PC-3 (cell line): ENCODE data around the gene PRKCE. TPM values are rescaled to one million over a fixed set of nuclear protein-coding genes. Genes with fewer than 3 reads are reported as not detected.

Experiments
- ATAC-seq: fragments of 200-7000 bp; cut with Tn5 transposase; 2 replicates; pipeline ENCODE4 v1.9.1; 2020; ENCODE audit warnings: mild to moderate bottlenecking, moderate library complexity
- BruUV-seq: library from RNA; stranded (reverse); fragments of 400-500 nt; replicated peaks from 2 replicates; lab custom pipeline; 2021; lab: Mats Ljungman, UMichigan
- CTCF ChIA-PET: fragments of 300-600 bp; sonication (Branson Sonifier 250); formaldehyde crosslinking; loops from one replicate; lab custom pipeline; 2022; ENCODE audit warnings: antibody characterized with exemption; lab: Charles Lee
- POLR2A ChIA-PET: fragments of 300-600 bp; sonication (Branson Sonifier 250); formaldehyde crosslinking; loops from one replicate; lab custom pipeline; 2022; ENCODE audit warnings: antibody characterized with exemption; ENCODE audit not compliant: unreplicated experiment; lab: Charles Lee
- DNase-seq: peaks from one replicate; pipeline ENCODE4 v3.0.0-alpha.2; 2015
- H2AFZ ChIP-seq: fragments of 300-600 bp; sonication (generic); 2 replicates; pipeline ENCODE4 v1.6.0; 2016; ENCODE audit warnings: antibody characterized with exemption, low read length
- H3F3A ChIP-seq: fragments of 300-600 bp; sonication (generic); one replicate; pipeline ENCODE4 v1.6.0; 2017; ENCODE audit warnings: antibody characterized with exemption, low read length, control low read depth, mild to moderate bottlenecking; ENCODE audit not compliant: unreplicated experiment
- H3K27ac ChIP-seq: fragments of 300-600 bp; sonication (generic); 2 replicates; pipeline ENCODE4 v1.5.1; 2016; ENCODE audit warnings: mild to moderate bottlenecking, low read length
- H3K27me3 ChIP-seq: fragments of 300-600 bp; sonication (generic); 2 replicates; pipeline ENCODE4 v1.6.1; 2016; ENCODE audit warnings: low read length, mixed read lengths
- H3K36me3 ChIP-seq: fragments of 300-600 bp; sonication (generic); 2 replicates; pipeline ENCODE4 v1.6.1; 2016; ENCODE audit warnings: low read depth, mixed run types, low read length, mixed read lengths
- H3K4me1 ChIP-seq: fragments of 300-600 bp; sonication (generic); 2 replicates; pipeline ENCODE4 v1.5.1; 2016; ENCODE audit warnings: low read length; ENCODE audit not compliant: insufficient read depth
- H3K4me2 ChIP-seq: fragments of 300-600 bp; sonication (generic); 2 replicates; pipeline ENCODE4 v1.6.0; 2016; ENCODE audit warnings: low read length
- H3K4me3 ChIP-seq: fragments of 300-600 bp; sonication (generic); 2 replicates; pipeline ENCODE4 v1.5.1; 2016; ENCODE audit warnings: mild to moderate bottlenecking, low read length, mixed read lengths
- H3K79me2 ChIP-seq: fragments of 300-600 bp; sonication (generic); 2 replicates; pipeline ENCODE4 v1.6.1; 2017; ENCODE audit warnings: low read length, mixed read lengths
- H3K9ac ChIP-seq: fragments of 300-600 bp; sonication (generic); 2 replicates; pipeline ENCODE4 v1.6.0; 2016; ENCODE audit warnings: mild to moderate bottlenecking, low read length
- H3K9me2 ChIP-seq: fragments of 300-600 bp; sonication (generic); replicated peaks from 2 replicates; pipeline ENCODE4 v1.6.1; 2016; ENCODE audit warnings: mixed run types, low read length, mixed read lengths
- H3K9me3 ChIP-seq: fragments of 300-600 bp; sonication (generic); 2 replicates; pipeline ENCODE4 v1.6.1; 2016; ENCODE audit warnings: low read length, mixed read lengths
- H4K20me1 ChIP-seq: fragments of 300-600 bp; sonication (generic); 2 replicates; pipeline ENCODE4 v1.6.1; 2016; ENCODE audit warnings: low read length, mixed read lengths
- CTCF ChIP-seq: fragments of 300-600 bp; sonication (generic); conservative IDR thresholded peaks from 2 replicates; pipeline ENCODE4 v1.5.1; 2017; ENCODE audit warnings: antibody characterized with exemption, low read depth, mild to moderate bottlenecking, low read length
- EZH2 ChIP-seq: fragments of 300-600 bp; sonication (generic); IDR thresholded peaks from one replicate; pipeline ENCODE4 v1.6.1; 2017; ENCODE audit warnings: antibody characterized with exemption, mild to moderate bottlenecking, low read length; ENCODE audit not compliant: unreplicated experiment
- EZH2phosphoT487 ChIP-seq: fragments of 300-600 bp; sonication (generic); IDR thresholded peaks from 2 replicates; pipeline ENCODE4 v1.6.1; 2018; ENCODE audit warnings: mild to moderate bottlenecking, antibody characterized with exemption, low read length, borderline replicate concordance
- intact Hi-C: fragments of 100-400 bp; cut with micrococcal nuclease; formaldehyde crosslinking; loops from 2 replicates; pipeline ENCODE4 v1.9.0; 2023
- total RNA-seq: library from RNA; depleted of rRNA; stranded (reverse); fragments of >200 nt; gene quantifications from 2 replicates; pipeline ENCODE4 v1.2.3, GENCODE V29; 2014

Gene PRKCE
- total RNA-seq, 1 experiment from 2014 or later = 7.0 TPM

DNA sequence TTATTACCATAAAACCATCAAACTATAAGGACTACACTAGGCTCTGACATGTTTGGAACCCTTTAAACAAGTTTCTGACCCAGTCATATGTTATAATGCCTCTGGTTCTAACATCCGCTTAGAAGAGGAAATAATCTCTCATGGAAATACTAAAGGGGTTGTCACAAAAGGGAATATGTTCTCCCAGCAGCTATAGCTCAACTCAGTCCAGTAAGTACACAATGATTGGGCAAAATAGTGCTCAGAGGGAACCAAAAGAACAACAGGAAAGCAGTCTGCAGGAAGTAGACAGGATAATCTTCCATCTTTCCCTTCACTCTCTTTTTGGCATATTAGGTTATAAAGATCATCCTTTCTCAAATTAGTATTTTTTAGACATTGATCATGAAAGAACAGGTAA lies 44.7 kb upstream of the PRKCE start:
- ChIA-PET CTCF (no interaction called here), POLR2A (no interaction called here)
- Histone ChIP-seq H3K9me2 (no peaks in the 10 kb centered on the region), H3K4me1 (peaks cover 14% of the 10 kb centered on the region), H3K4me3 (no peak overlapping the region), H4K20me1 (no peaks in the 10 kb centered on the region), H3K9me3 (no peaks in the 10 kb centered on the region), H3K27ac (no peak overlapping the region), H3K27me3 (no peaks in the 10 kb centered on the region), H3F3A (no peaks in the 10 kb centered on the region), H3K79me2 (peaks cover 46% of the 10 kb centered on the region), H3K9ac (no peak overlapping the region), H3K4me2 (no peak overlapping the region), H2AFZ (no peak overlapping the region), H3K36me3 (peaks cover 1% of the 10 kb centered on the region)
- ATAC-seq (no peak), DNase-seq (no peak)
- no peak for TF ChIP-seq EZH2phosphoT487
- TF ChIP-seq EZH2 = no peak
- TF ChIP-seq CTCF = no peak
- BruUV-seq = no TSS peak
- intact Hi-C loops = no loop called here

- no peaks in the 10 kb centered on the region for H3K9me2 ChIP-seq
- H2AFZ ChIP-seq = no peak overlapping the region
- no peak overlapping the region for H3K27ac ChIP-seq
- POLR2A ChIA-PET = no interaction called here
- peak; percentile 69 for DNase-seq
- peaks cover 46% of the 10 kb centered on the region for H3K79me2 ChIP-seq
- no peaks in the 10 kb centered on the region; the same call in 1 of the 2 replicates for H3K36me3 ChIP-seq
- intact Hi-C loops = no loop called here
- no peak for ATAC-seq
- H3K4me2 ChIP-seq = no peak overlapping the region
- H3K4me1 ChIP-seq = peaks cover 21% of the 10 kb centered on the region
- H3K27me3 ChIP-seq = no peaks in the 10 kb centered on the region
- no peak overlapping the region for H3K9ac ChIP-seq
- no peaks in the 10 kb centered on the region for H3K9me3 ChIP-seq
- no peak overlapping the region for H3K4me3 ChIP-seq
- TF ChIP-seq CTCF (peak; percentile 78), EZH2phosphoT487 (no peak)
- no peaks in the 10 kb centered on the region for H4K20me1 ChIP-seq
- no TSS peak for BruUV-seq
- CTCF ChIA-PET = no interaction called here
- H3F3A ChIP-seq = no peaks in the 10 kb centered on the region
Measured at GRCh38 chr2:45607701-45608100, 43.8 kb upstream of the PRKCE start.

GRCh38 chr2:45610281-45611019 lies 41.0 kb upstream of the PRKCE start:
- POLR2A ChIA-PET = interaction anchor here (0.6 to 0.7 kb wide), 2 partner anchors 27 to 1220 kb away, joined by 6 to 7 read pairs; no protein-coding TSS in a partner anchor
- intact Hi-C loops = loop anchor here (2.0 kb wide), 1 partner anchor 16 kb away; no protein-coding TSS in a partner anchor

More at GRCh38 chr2:45610281-45611019, 41.0 kb upstream of the PRKCE start:
- Histone ChIP-seq H3K79me2 (peaks cover 46% of the 10 kb centered on the region), H4K20me1 (no peaks in the 10 kb centered on the region), H3F3A (no peaks in the 10 kb centered on the region), H3K4me3 (peak overlapping the region; percentile 85), H2AFZ (peak overlapping the region; percentile 92), H3K9me2 (no peaks in the 10 kb centered on the region), H3K4me1 (peaks cover 21% of the 10 kb centered on the region), H3K36me3 (no peaks in the 10 kb centered on the region), H3K27ac (peak overlapping the region; percentile 87), H3K9ac (peak overlapping the region; percentile 97), H3K27me3 (no peaks in the 10 kb centered on the region), H3K4me2 (peak overlapping the region; percentile 97), H3K9me3 (no peaks in the 10 kb centered on the region)
- peak; percentile 57 for TF ChIP-seq CTCF
- no peak for TF ChIP-seq EZH2
- BruUV-seq = TSS peak; percentile 80
- ATAC-seq = peak; percentile 61
- peak; percentile 67 for DNase-seq
- CTCF ChIA-PET = interaction anchor here (0.6 to 1.1 kb wide), 5 partner anchors 25 to 687 kb away, joined by 3 to 6 read pairs (median 4); partner anchors contain the start of gene EPAS1
